GM21529 (cell line): ENCODE results near the gene THAP4.
"Not testable (repeated sequence)": the region's sequence is repeated elsewhere in the genome, so short reads cannot be mapped to it uniquely, and the experiment has no call there.

ENCODE experiments used
- ATAC-seq: cut with Tn5 transposase; IDR thresholded peaks from one replicate; pipeline ENCODE4 v1.9.1; 2021; ENCODE audit not compliant: unreplicated experiment

The THAP4 gene

GRCh38 chr2:241665731-241666440 is 28.9 kb upstream of the THAP4 start:
- no peak for ATAC-seq

- ATAC-seq: not testable (repeated sequence)
Observed at GRCh38 chr2:241662731-241663130, 25.8 kb upstream of the THAP4 start.

GRCh38 chr2:241660593-241661213 is 23.7 kb upstream of the THAP4 start:
- no peak for ATAC-seq

- no peak for ATAC-seq
Observed at GRCh38 chr2:241659150-241659739, 22.3 kb upstream of the THAP4 start.

- no peak for ATAC-seq
Observed at GRCh38 chr2:241658296-241658695, 21.3 kb upstream of the THAP4 start.

GRCh38 chr2:241657786-241658254 is 20.9 kb upstream of the THAP4 start:
- ATAC-seq: no peak

GRCh38 chr2:241656190-241656741 is 19.3 kb upstream of the THAP4 start:
- no peak for ATAC-seq

- no peak for ATAC-seq
Observed at GRCh38 chr2:241655516-241656189, 18.7 kb upstream of the THAP4 start.

- ATAC-seq: no peak
Observed at GRCh38 chr2:241654551-241654950, 17.6 kb upstream of the THAP4 start.

GRCh38 chr2:241653210-241653750 is 16.3 kb upstream of the THAP4 start:
- ATAC-seq: no peak

GRCh38 chr2:241652722-241653121 is 15.8 kb upstream of the THAP4 start:
- ATAC-seq: no peak

- no peak for ATAC-seq
Observed at GRCh38 chr2:241652142-241652541, 15.2 kb upstream of the THAP4 start.

- no peak for ATAC-seq
Observed at GRCh38 chr2:241649927-241650326, 13.0 kb upstream of the THAP4 start.

- no peak for ATAC-seq
Observed at GRCh38 chr2:241649404-241649803, 12.4 kb upstream of the THAP4 start.

GRCh38 chr2:241648453-241648852 is 11.5 kb upstream of the THAP4 start:
- no peak for ATAC-seq

GRCh38 chr2:241645915-241646645 is 9.1 kb upstream of the THAP4 start:
- no peak for ATAC-seq

- ATAC-seq: no peak
Observed at GRCh38 chr2:241645056-241645914, 8.3 kb upstream of the THAP4 start.

GRCh38 chr2:241641631-241642030 is 4.7 kb upstream of the THAP4 start:
- no peak for ATAC-seq

GRCh38 chr2:241640165-241640795 is 3.3 kb upstream of the THAP4 start:
- no peak for ATAC-seq
